Measurements from ENCODE around the gene GALNTL6.
"Not testable (repeated sequence)": the region's sequence is repeated elsewhere in the genome, so short reads cannot be mapped to it uniquely, and the experiment has no call there.

DNA sequence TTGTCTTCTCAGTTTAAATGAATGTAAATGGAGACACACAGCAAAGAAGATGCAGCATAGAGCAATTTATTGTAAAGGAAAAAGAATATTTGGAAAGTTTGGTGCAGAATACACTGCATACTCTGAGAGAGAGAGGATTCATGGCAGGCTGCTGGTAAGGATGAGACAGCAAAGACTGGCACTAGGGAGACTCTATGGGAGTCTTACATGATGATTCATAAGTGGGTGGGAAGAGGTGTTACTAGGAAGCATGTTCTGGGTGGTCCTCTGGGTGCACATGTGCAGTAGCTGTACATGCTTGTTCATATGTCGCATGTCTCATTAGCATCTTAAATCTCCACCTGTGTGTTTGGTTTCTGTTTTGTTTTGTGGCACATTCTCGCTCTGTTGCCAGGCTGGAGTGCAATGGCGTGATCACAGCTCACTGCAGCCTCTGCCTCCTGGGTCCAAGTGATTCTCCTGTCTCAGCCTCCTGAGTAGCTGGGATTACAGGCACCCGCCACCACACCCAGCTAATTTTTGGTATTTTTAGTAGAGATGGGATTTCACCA lies 1164.4 kb downstream of the GALNTL6 start:
- TF ChIP-seq GABPA, POLR2AphosphoS5 (IDR thresholded peaks at IDR 0.05; ENCODE audit: low read depth): not testable (repeated sequence)
- TF ChIP-seq, protein P1, sequence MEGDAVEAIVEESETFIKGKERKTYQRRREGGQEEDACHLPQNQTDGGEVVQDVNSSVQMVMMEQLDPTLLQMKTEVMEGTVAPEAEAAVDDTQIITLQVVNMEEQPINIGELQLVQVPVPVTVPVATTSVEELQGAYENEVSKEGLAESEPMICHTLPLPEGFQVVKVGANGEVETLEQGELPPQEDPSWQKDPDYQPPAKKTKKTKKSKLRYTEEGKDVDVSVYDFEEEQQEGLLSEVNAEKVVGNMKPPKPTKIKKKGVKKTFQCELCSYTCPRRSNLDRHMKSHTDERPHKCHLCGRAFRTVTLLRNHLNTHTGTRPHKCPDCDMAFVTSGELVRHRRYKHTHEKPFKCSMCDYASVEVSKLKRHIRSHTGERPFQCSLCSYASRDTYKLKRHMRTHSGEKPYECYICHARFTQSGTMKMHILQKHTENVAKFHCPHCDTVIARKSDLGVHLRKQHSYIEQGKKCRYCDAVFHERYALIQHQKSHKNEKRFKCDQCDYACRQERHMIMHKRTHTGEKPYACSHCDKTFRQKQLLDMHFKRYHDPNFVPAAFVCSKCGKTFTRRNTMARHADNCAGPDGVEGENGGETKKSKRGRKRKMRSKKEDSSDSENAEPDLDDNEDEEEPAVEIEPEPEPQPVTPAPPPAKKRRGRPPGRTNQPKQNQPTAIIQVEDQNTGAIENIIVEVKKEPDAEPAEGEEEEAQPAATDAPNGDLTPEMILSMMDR (IDR thresholded peaks at IDR 0.05; ENCODE audit: insufficient read depth, low read length) = not testable (repeated sequence)

All from HL-60 (cell line).